Gastrocnemius medialis (tissue), 4 donors: ENCODE data around the gene SYNJ2.

Experiments
- POLR2A ChIP-seq, 2 donors: fragments of 450-650 bp; IDR thresholded peaks; one replicate each; pipeline ENCODE4 v1.6.1; 2017; ENCODE audit warnings: antibody characterized with exemption in 2 of 2, mild to moderate bottlenecking in 2 of 2, moderate library complexity in 2 of 2
- TF ChIP-seq, protein P1 (sequence below), 5 experiments: fragments of 450-650 bp in 3 of 5; fragments of 200-600 bp in 2 of 5; sonication (generic) in 2 of 5; IDR thresholded peaks in 4 of 5; conservative IDR thresholded peaks in 1 of 5; 1 replicate in 4 of 5; 2 replicates in 1 of 5; pipeline ENCODE4 v1.5.1; 2016 to 2019; ENCODE audit warnings: antibody characterized with exemption in 5 of 5, mild to moderate bottlenecking in 3 of 5, moderate library complexity in 3 of 5

DNA sequence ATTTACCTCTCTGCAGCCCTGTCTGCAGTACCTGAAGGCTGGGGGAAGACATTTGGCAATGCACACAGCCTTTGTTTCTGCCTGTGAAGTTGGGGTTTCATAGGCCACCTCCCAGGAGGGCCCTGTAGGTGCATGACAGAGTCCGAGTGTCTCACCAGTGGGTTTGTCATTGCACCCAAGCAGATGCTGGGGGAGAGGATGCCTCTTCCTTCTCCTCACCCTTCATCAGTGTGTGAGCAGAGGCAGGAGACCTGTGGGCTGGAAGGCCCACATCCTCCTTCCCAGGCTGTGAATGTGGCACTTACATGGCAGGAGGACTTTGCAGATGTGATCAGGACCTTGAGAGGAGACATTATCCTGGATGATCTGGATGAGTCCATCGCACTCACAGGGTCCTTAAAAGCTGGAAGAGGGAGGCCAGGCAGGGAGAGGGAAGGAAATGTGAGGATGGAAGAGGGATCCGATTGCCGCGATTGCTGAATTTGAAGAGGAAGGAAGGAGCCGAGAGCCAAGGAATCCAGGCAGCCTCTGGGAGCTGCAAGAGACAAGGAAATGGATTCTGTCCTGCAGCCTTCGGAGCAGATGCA is 30.4 kb downstream of the SYNJ2 start:
- no peak for TF ChIP-seq POLR2A (IDR thresholded peaks at IDR 0.05)
- TF ChIP-seq, protein P1, sequence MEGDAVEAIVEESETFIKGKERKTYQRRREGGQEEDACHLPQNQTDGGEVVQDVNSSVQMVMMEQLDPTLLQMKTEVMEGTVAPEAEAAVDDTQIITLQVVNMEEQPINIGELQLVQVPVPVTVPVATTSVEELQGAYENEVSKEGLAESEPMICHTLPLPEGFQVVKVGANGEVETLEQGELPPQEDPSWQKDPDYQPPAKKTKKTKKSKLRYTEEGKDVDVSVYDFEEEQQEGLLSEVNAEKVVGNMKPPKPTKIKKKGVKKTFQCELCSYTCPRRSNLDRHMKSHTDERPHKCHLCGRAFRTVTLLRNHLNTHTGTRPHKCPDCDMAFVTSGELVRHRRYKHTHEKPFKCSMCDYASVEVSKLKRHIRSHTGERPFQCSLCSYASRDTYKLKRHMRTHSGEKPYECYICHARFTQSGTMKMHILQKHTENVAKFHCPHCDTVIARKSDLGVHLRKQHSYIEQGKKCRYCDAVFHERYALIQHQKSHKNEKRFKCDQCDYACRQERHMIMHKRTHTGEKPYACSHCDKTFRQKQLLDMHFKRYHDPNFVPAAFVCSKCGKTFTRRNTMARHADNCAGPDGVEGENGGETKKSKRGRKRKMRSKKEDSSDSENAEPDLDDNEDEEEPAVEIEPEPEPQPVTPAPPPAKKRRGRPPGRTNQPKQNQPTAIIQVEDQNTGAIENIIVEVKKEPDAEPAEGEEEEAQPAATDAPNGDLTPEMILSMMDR (IDR thresholded peaks at IDR 0.05 in 4 of 5, conservative IDR thresholded peaks at IDR 0.05 in 1 of 5): no peak
